ENCODE data around the gene OMP. TPM values are rescaled to one million over a fixed set of nuclear protein-coding genes. Genes with fewer than 3 reads are reported as not detected.

OMP gene
- total and polyA plus RNA-seq, 2 of the 13 experiments (the other 11 are each of a cell fraction or from before 2014, with no cell fraction given) = not detected

DNA sequence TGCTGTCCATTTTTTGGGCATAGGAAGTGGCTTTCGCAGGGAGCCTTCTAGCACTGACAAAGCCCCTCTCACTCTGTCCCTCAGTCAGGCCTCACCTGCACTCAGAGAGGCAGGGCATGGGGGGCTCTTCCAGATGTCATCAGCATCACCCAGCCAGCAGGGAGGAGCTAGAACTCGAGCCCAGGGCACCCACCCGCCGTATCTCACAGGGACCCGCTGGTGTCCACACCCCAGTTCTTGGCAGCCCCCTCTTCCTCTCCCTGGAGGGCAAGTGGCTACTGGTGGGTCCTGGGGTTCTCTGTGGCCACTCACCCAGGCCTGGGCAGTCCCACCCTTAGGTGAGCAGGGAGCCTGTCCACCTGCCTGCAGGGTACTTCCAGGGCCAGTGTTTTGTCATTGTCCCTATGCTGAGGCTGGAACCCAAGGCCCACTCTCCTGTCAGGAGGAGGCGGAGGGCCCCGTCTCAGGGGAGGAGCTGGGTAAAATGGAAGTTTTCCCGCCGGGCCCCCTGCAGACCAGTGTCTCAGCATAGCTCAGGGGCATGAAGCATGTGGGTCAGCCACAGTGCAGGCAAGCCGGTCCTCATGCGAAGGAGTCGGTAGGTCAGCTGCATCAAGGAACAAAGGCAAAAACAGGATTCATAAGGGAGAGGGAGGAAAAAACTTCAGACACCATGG is 47.2 kb downstream of the OMP start (continued):
- TF ChIP-seq ZNF256 (CRISPR knock-in tag; conservative IDR thresholded peaks at IDR 0.05) (no peak), YEATS4 (CRISPR knock-in tag; IDR thresholded peaks at IDR 0.05; ENCODE audit: borderline replicate concordance) (no peak), CAMTA2 (CRISPR knock-in tag; IDR thresholded peaks at IDR 0.05; ENCODE audit: borderline replicate concordance) (no peak), ZNF879 (CRISPR knock-in tag; IDR thresholded peaks at IDR 0.05) (no peak), SRF (IDR thresholded peaks at IDR 0.05; ENCODE audit: low read depth, low read length) (no peak), MLLT10 (CRISPR knock-in tag; IDR thresholded peaks at IDR 0.05) (no peak), ATF7-NPFF (CRISPR knock-in tag; IDR thresholded peaks at IDR 0.05; ENCODE audit: low read depth) (no peak), AKAP8 (CRISPR knock-in tag; IDR thresholded peaks at IDR 0.05) (no peak), KAT2B (IDR thresholded peaks at IDR 0.05; ENCODE audit: borderline replicate concordance, low read depth, low read length) (no peak), NR2F2 (IDR thresholded peaks at IDR 0.05; ENCODE audit: borderline replicate concordance, low read depth) (no peak), RARA (CRISPR knock-in tag; IDR thresholded peaks at IDR 0.05) (no peak)
- TF ChIP-seq, protein P1, sequence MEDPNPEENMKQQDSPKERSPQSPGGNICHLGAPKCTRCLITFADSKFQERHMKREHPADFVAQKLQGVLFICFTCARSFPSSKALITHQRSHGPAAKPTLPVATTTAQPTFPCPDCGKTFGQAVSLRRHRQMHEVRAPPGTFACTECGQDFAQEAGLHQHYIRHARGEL (CRISPR knock-in tag; IDR thresholded peaks at IDR 0.05) = no peak

DNA sequence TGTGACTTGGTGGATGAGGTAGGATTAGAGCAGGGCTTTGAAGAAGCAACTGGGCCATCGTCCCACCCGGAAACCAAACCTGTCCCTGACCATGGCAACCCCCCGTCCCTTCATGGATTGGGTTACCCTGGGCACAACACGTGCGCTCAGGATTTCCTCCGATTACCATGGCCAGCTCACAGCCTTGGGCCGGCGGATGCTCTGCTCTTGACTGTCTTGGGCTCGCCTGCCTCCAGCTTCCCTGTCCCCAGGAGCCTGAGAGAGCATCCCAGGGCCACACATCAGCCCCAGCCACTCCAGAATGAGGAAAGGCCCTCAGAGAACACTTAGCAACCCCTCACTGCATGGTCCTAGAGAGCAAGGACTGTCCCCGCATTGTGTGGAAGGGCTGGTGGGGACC is 48.2 kb downstream of the OMP start:
- ChIA-PET POLR2A (no interaction called here), CTCF (ENCODE audit: low intra/inter-chr PET ratio, low total read pairs) (no interaction called here)
- no peak overlapping the region for H3K27ac ChIP-seq (ENCODE audit: extremely low read length, insufficient read depth, low read length)
- no peak for ATAC-seq
- in situ Hi-C loops (cut with HindIII; ENCODE audit: extremely low pct_ligation_motif_present, low pct_unique_long_range_greater_than_20kb) = no loop called here
- no peak for DNase-seq (ENCODE audit: low spot score)
- no peaks in the 10 kb centered on the region for H3K79me2 ChIP-seq (ENCODE audit: insufficient read depth, low read length)
- FAIRE-seq = no peak
- peaks cover 23% of the 10 kb centered on the region for H3K4me1 ChIP-seq (ENCODE audit: insufficient read depth, low read length)
- H3K4me3 ChIP-seq (replicated peaks in 1 of 3; ENCODE audit: insufficient read depth in 1 of 3, low read depth in 2 of 3, low read length in 3 of 3) = no peak overlapping the region
- no peaks in the 10 kb centered on the region for H3K27me3 ChIP-seq (ENCODE audit: control insufficient read depth in 1 of 2, insufficient read depth in 2 of 2, low read length in 2 of 2)
- H3K4me2 ChIP-seq (ENCODE audit: low read depth, low read length) = no peak overlapping the region
- H3K9ac ChIP-seq (ENCODE audit: insufficient read depth, low read depth, low read length) = no peak overlapping the region
- intact Hi-C loops (cut with micrococcal nuclease; ENCODE audit: unreplicated experiment) = no loop called here
- no peaks in the 10 kb centered on the region for H4K20me1 ChIP-seq (ENCODE audit: insufficient read depth, low read length)
- H3K9me3 ChIP-seq (ENCODE audit: low read length) = no peaks in the 10 kb centered on the region
- BruUV-seq (replicated peaks) = no TSS peak
- no peak overlapping the region for H2AFZ ChIP-seq (ENCODE audit: low read length)
- no peaks in the 10 kb centered on the region for H3K36me3 ChIP-seq (replicated peaks in 1 of 2; ENCODE audit: control insufficient read depth in 1 of 2, insufficient read depth in 2 of 2, low read length in 2 of 2)
- 100% methylated on average over 3 of the region's 10 CpGs for WGBS (ENCODE audit: low lambda C conversion rate)
- TF ChIP-seq ZNF224 (CRISPR knock-in tag; IDR thresholded peaks at IDR 0.05) (no peak), JARID2 (CRISPR knock-in tag; IDR thresholded peaks at IDR 0.05; ENCODE audit: insufficient replicate concordance) (no peak), ZSCAN12 (CRISPR knock-in tag; IDR thresholded peaks at IDR 0.05) (no peak), MTA1 (CRISPR knock-in tag; IDR thresholded peaks at IDR 0.05; ENCODE audit: borderline replicate concordance) (no peak), KLF9 (CRISPR knock-in tag; IDR thresholded peaks at IDR 0.05; ENCODE audit: low read depth) (no peak), ZNF343 (CRISPR knock-in tag; IDR thresholded peaks at IDR 0.05) (no peak), TOPORS (CRISPR knock-in tag; IDR thresholded peaks at IDR 0.05) (no peak), ZNF530 (CRISPR knock-in tag; IDR thresholded peaks at IDR 0.05; ENCODE audit: low read depth) (no peak), POLR2A (IDR thresholded peaks at IDR 0.05; ENCODE audit: insufficient read depth in 1 of 2, low read depth in 2 of 2, low read length in 2 of 2) (no peak)
- TF ChIP-seq, protein P2, sequence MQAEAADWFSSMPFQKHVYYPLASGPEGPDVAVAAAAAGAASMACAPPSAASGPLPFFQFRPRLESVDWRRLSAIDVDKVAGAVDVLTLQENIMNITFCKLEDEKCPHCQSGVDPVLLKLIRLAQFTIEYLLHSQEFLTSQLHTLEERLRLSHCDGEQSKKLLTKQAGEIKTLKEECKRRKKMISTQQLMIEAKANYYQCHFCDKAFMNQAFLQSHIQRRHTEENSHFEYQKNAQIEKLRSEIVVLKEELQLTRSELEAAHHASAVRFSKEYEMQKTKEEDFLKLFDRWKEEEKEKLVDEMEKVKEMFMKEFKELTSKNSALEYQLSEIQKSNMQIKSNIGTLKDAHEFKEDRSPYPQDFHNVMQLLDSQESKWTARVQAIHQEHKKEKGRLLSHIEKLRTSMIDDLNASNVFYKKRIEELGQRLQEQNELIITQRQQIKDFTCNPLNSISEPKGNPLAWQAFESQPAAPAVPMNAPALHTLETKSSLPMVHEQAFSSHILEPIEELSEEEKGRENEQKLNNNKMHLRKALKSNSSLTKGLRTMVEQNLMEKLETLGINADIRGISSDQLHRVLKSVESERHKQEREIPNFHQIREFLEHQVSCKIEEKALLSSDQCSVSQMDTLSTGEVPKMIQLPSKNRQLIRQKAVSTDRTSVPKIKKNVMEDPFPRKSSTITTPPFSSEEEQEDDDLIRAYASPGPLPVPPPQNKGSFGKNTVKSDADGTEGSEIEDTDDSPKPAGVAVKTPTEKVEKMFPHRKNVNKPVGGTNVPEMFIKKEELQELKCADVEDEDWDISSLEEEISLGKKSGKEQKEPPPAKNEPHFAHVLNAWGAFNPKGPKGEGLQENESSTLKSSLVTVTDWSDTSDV (CRISPR knock-in tag; IDR thresholded peaks at IDR 0.05) = no peak
- TF ChIP-seq, protein P3, sequence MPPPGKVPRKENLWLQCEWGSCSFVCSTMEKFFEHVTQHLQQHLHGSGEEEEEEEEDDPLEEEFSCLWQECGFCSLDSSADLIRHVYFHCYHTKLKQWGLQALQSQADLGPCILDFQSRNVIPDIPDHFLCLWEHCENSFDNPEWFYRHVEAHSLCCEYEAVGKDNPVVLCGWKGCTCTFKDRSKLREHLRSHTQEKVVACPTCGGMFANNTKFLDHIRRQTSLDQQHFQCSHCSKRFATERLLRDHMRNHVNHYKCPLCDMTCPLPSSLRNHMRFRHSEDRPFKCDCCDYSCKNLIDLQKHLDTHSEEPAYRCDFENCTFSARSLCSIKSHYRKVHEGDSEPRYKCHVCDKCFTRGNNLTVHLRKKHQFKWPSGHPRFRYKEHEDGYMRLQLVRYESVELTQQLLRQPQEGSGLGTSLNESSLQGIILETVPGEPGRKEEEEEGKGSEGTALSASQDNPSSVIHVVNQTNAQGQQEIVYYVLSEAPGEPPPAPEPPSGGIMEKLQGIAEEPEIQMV (CRISPR knock-in tag; IDR thresholded peaks at IDR 0.05; ENCODE audit: low read depth) = no peak

Measured in HepG2 (cell line).